Stomach (tissue), 9 donors: ENCODE results near the gene RIPK1. TPM values are rescaled to one million over a fixed set of nuclear protein-coding genes. Genes with fewer than 3 reads are reported as not detected.
A peak's percentile ranks its signal among the peaks of the same experiment; 100 is the strongest.
"Not testable (repeated sequence)": the region's sequence is repeated elsewhere in the genome, so short reads cannot be mapped to it uniquely, and the experiment has no call there.

Experiments
- DNase-seq, 2 donors: peaks; one replicate each; pipeline versions ENCODE4 v3.0.0 to v3.0.0-alpha.2; 2013 to 2019
- H3K27ac ChIP-seq, 5 donors: fragments of 200-600 bp in 4 of 5; sonication (generic) in 4 of 5; one replicate each; pipeline ENCODE4 v1.5.1; 2013 to 2019; ENCODE audit warnings: mild to moderate bottlenecking in 1 of 5, moderate library complexity in 1 of 5
- H3K27me3 ChIP-seq, 3 donors: fragments of 200-600 bp; sonication (generic); one replicate each; pipeline ENCODE4 v1.5.1; 2017 to 2019; ENCODE audit warnings: mixed run types in 1 of 3
- H3K36me3 ChIP-seq, 4 donors: fragments of 200-600 bp; sonication (generic); 1 replicate in 3 of 4; 2 replicates in 1 of 4; pipeline ENCODE4 v1.5.1; 2016 to 2019
- H3K4me1 ChIP-seq, 4 donors: fragments of 200-600 bp; sonication (generic); one replicate each; pipeline ENCODE4 v1.5.1; 2016 to 2019
- H3K4me3 ChIP-seq, 4 donors: fragments of 200-600 bp; sonication (generic) in 3 of 4; one replicate each; pipeline ENCODE4 v1.5.1; 2016 to 2019; ENCODE audit warnings: mild to moderate bottlenecking in 1 of 4
- H3K9me3 ChIP-seq, 4 donors: fragments of 200-600 bp; sonication (generic); one replicate each; pipeline ENCODE4 v1.5.1; 2016 to 2019
- CTCF ChIP-seq, 7 experiments: fragments of 450-650 bp in 4 of 7; fragments of 200-600 bp in 3 of 7; sonication (generic) in 3 of 7; IDR thresholded peaks; one replicate each; pipeline ENCODE4 v1.5.1; 2016 to 2019; ENCODE audit warnings: antibody characterized with exemption in 7 of 7, control low read depth in 2 of 7, mild to moderate bottlenecking in 1 of 7
- EP300 ChIP-seq: sonication (generic); formaldehyde crosslinking; IDR thresholded peaks from one replicate; pipeline ENCODE4 v1.6.1; 2017; ENCODE audit warnings: antibody characterized with exemption
- POLR2A ChIP-seq, 4 donors: fragments of 450-650 bp; IDR thresholded peaks; one replicate each; pipeline ENCODE4 v1.6.1; 2016; ENCODE audit warnings: antibody characterized with exemption in 4 of 4, control low read depth in 2 of 4, mild to moderate bottlenecking in 1 of 4, moderate library complexity in 1 of 4
- POLR2AphosphoS5 ChIP-seq, 3 donors: sonication (generic); formaldehyde crosslinking; IDR thresholded peaks; one replicate each; pipeline ENCODE4 v1.6.1; 2016; ENCODE audit warnings: antibody characterized with exemption in 3 of 3
- WGBS, 5 donors: extraction: QIAGEN DNeasy Blood & Tissue Kit in 3 of 5; methylation state at CpG; one replicate each; pipeline versions ENCODE4 v1.1.5 to v1.1.7; 2013 to 2018; 5-methylcytosine and 5-hydroxymethylcytosine counted together
- intact Hi-C: fragments of 100-400 bp; cut with DNase I; formaldehyde crosslinking; loops from one replicate; pipeline ENCODE4 v1.15.1; 2023; ENCODE audit warnings: low total_unique reads
- polyA plus RNA-seq, 3 donors: library from polyadenylated mRNA; stranded (reverse); fragments of 200-250 nt; gene quantifications; one replicate each; pipeline ENCODE4 v1.2.3, GENCODE V29; 2013
- total RNA-seq, 5 donors: library from RNA; depleted of rRNA; stranded (reverse); fragments of >200 nt; gene quantifications; one replicate each; pipeline versions ENCODE4 v1.1.0 to v1.2.3, GENCODE V29; 2014 to 2016
- donor health status: healthy with polysubstance abuse.
- donor health status: Bipolar disorder and iron deficiency.
- donor health status: healthy.

RIPK1 gene
- total and polyA plus RNA-seq, 8 donors: 4.9 to 25.5 (median 15.9) TPM

- no peaks in the 10 kb centered on the region for H3K27me3 ChIP-seq
- no peak for DNase-seq
- no peaks in the 10 kb centered on the region for H3K9me3 ChIP-seq
- H3K27ac ChIP-seq: no peak overlapping the region
- H3K36me3 ChIP-seq: peaks cover 13 to 59% (median 48%) of the 10 kb centered on the region in 4 donors
- H3K4me1 ChIP-seq: peaks cover 0 to 14% (median 9%) of the 10 kb centered on the region in 4 donors
- intact Hi-C loops: no loop called here
- no peak for TF ChIP-seq POLR2A (IDR thresholded peaks at IDR 0.05)
- TF ChIP-seq POLR2AphosphoS5 (IDR thresholded peaks at IDR 0.05): no peak
- no peak for TF ChIP-seq EP300
- 69 to 78% (median 71%) methylated on average over 5 of the region's 5 CpGs for WGBS, 5 donors
- H3K4me3 ChIP-seq: no peak overlapping the region
Measured at GRCh38 chr6:3151691-3152090, 83.4 kb downstream of the RIPK1 start.

- H3K36me3 ChIP-seq: peaks cover 13 to 51% (median 40%) of the 10 kb centered on the region in 4 donors
- no peak for DNase-seq
- no peak for TF ChIP-seq CTCF (IDR thresholded peaks at IDR 0.05)
- TF ChIP-seq POLR2AphosphoS5 (IDR thresholded peaks at IDR 0.05): no peak
- TF ChIP-seq EP300: no peak
- TF ChIP-seq POLR2A (IDR thresholded peaks at IDR 0.05): no peak
- whole genome bisulfite sequencing, 5 donors: 83 to 93% (median 89%) methylated on average over 3 of the region's 3 CpGs
- H3K9me3 ChIP-seq: no peaks in the 10 kb centered on the region
- no peaks in the 10 kb centered on the region for H3K27me3 ChIP-seq
- intact Hi-C loops: no loop called here
- no peak overlapping the region for H3K4me3 ChIP-seq
- H3K27ac ChIP-seq: no peak overlapping the region
- H3K4me1 ChIP-seq: peaks cover 0 to 15% (median 13%) of the 10 kb centered on the region in 4 donors
Measured at GRCh38 chr6:3152689-3153088, 84.4 kb downstream of the RIPK1 start.

GRCh38 chr6:3155416-3155815 lies 87.1 kb downstream of the RIPK1 start:
- Histone ChIP-seq H3K36me3 (peaks cover 13 to 26% (median 22%) of the 10 kb centered on the region in 4 donors), H3K4me1 (peaks cover 22 to 41% (median 37%) of the 10 kb centered on the region in 4 donors)
- WGBS, 5 donors: 38 to 51% (median 45%) methylated on average over 5 to 6 of the region's 6 CpGs
- intact Hi-C loops, H3K9me3 ChIP-seq, H3K4me3 ChIP-seq, H3K27ac ChIP-seq, DNase-seq, H3K27me3 ChIP-seq: not testable (repeated sequence)

- Histone ChIP-seq H3K4me3 (peak overlapping the region; percentile 69 to 96 (median 82)), H3K4me1 (peaks cover 26 to 51% (median 42%) of the 10 kb centered on the region in 4 donors), H3K27ac (peak overlapping the region; percentile 96 to 98 (median 98)), H3K36me3 (peaks cover 13 to 26% (median 21%) of the 10 kb centered on the region in 4 donors)
- 9 to 15% (median 12%) methylated on average over 17 to 29 of the region's 32 CpGs for WGBS, 5 donors
- H3K27me3 ChIP-seq, H3K9me3 ChIP-seq, intact Hi-C loops: not testable (repeated sequence)
- DNase-seq: peak in 1 of 2 donors; percentile 77
Measured at GRCh38 chr6:3156184-3157130, 88.2 kb downstream of the RIPK1 start.

GRCh38 chr6:3157131-3157933 lies 89.0 kb downstream of the RIPK1 start, which contains the start of gene TUBB2A:
Gene TUBB2A, minus strand, starts transcription at chr6:3157544. Its CDS starts 81 bp downstream, at chr6:3157463.
- Histone ChIP-seq H3K9me3 (no peaks in the 10 kb centered on the region), H3K4me1 (peaks cover 26 to 60% (median 47%) of the 10 kb centered on the region in 4 donors), H3K36me3 (peaks cover 13 to 25% (median 20%) of the 10 kb centered on the region in 4 donors), H3K4me3 (peak within 1 kb of the TSS; percentile 69 to 96 (median 82)), H3K27ac (peak within 1 kb of the TSS; percentile 96 to 98 (median 98)), H3K27me3 (no peaks in the 10 kb centered on the region)
- intact Hi-C loops: no loop called here
- DNase-seq: peak; percentile 89 to 95
- WGBS, 5 donors: 0 to 1% (median 1%) methylated on average over 33 to 89 of the region's 95 CpGs
- TF ChIP-seq POLR2A (IDR thresholded peaks at IDR 0.05) (peak in 1 of 4 donors; percentile 95), CTCF (IDR thresholded peaks at IDR 0.05) (peak in 3 of 7 experiments; percentile 35 to 72 (median 36)), POLR2AphosphoS5 (IDR thresholded peaks at IDR 0.05) (peak; percentile 71 to 98 (median 98)), EP300 (no peak)
